Fibroblast of skin of left quadriceps (primary cell): ENCODE results near the gene TTBK1.
"Not testable (repeated sequence)": the region's sequence is repeated elsewhere in the genome, so short reads cannot be mapped to it uniquely, and the experiment has no call there.

Experiments
- DNase-seq, 2 experiments: peaks; one replicate each; pipeline ENCODE4 v3.0.0-alpha.2; 2013; ENCODE audit warnings: low read depth in 2 of 2

Gene TTBK1

GRCh38 chr6:43287717-43288679 lies 44.7 kb downstream of the TTBK1 start:
- DNase-seq, result no peak

- DNase-seq, result no peak
Measured at GRCh38 chr6:43290339-43290904, 47.1 kb downstream of the TTBK1 start.

- DNase-seq, result no peak
Measured at GRCh38 chr6:43290905-43291355, 47.6 kb downstream of the TTBK1 start.

GRCh38 chr6:43291708-43292107 lies 48.4 kb downstream of the TTBK1 start:
- DNase-seq, result no peak

- no peak for DNase-seq
Measured at GRCh38 chr6:43292341-43292740, 49.1 kb downstream of the TTBK1 start.

GRCh38 chr6:43292763-43293318 lies 49.6 kb downstream of the TTBK1 start:
- DNase-seq, result no peak

GRCh38 chr6:43293698-43294097 lies 50.4 kb downstream of the TTBK1 start:
- DNase-seq, result no peak

GRCh38 chr6:43294536-43294935 lies 51.3 kb downstream of the TTBK1 start:
- no peak for DNase-seq

- DNase-seq, result no peak
Measured at GRCh38 chr6:43295456-43295855, 52.2 kb downstream of the TTBK1 start.

GRCh38 chr6:43296780-43297497 lies 53.7 kb downstream of the TTBK1 start:
- DNase-seq, result no peak

GRCh38 chr6:43297644-43298564 lies 54.6 kb downstream of the TTBK1 start, which contains the start of gene SLC22A7:
SLC22A7 (plus strand) TSS chr6:43298260; CDS start chr6:43298359, 99 bp downstream.
- no peak for DNase-seq

GRCh38 chr6:43298565-43299337 lies 55.5 kb downstream of the TTBK1 start:
- DNase-seq, result no peak

GRCh38 chr6:43299338-43300293 lies 56.3 kb downstream of the TTBK1 start:
- DNase-seq, result no peak

GRCh38 chr6:43301081-43301870 lies 58.0 kb downstream of the TTBK1 start:
- DNase-seq, result no peak

- DNase-seq, result no peak
Measured at GRCh38 chr6:43302126-43302525, 58.8 kb downstream of the TTBK1 start.

- not testable (repeated sequence) for DNase-seq
Measured at GRCh38 chr6:43303006-43303405, 59.7 kb downstream of the TTBK1 start.

GRCh38 chr6:43303751-43304331 lies 60.6 kb downstream of the TTBK1 start:
- no peak for DNase-seq

- no peak for DNase-seq
Measured at GRCh38 chr6:43304361-43304760, 61.1 kb downstream of the TTBK1 start.
